ENCODE measurements around the gene GRHL3. TPM values are rescaled to one million over a fixed set of nuclear protein-coding genes. Genes with fewer than 3 reads are reported as not detected.

Gene GRHL3
- total RNA-seq, 1 donor from 2014 or later: 17.1 TPM

DNA sequence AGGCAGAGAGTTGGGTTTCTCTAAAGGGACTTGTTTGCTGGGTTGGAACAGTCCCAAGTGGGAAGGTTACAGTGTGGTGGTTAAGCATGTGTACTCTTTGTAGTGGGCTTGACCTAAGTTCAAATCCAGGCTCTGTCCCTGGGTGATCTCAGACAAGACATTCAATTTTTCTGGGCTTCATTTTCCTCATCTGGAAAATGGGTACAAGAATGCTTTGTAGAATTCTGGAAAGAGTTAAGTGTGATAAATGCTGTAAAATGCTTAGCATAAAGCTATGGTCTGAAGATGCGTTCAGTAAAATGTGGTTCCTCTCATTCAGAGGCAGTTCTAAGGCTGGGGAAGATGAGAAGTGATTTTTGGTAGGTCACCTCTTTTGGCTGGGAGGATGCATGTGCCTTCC is 805 bp downstream of the GRHL3 start:
- H3K36me3 Mint-ChIP-seq: no peaks in the 10 kb centered on the region
- H3K4me1 Mint-ChIP-seq: peaks cover 64% of the 10 kb centered on the region
- TF ChIP-seq, protein P1, sequence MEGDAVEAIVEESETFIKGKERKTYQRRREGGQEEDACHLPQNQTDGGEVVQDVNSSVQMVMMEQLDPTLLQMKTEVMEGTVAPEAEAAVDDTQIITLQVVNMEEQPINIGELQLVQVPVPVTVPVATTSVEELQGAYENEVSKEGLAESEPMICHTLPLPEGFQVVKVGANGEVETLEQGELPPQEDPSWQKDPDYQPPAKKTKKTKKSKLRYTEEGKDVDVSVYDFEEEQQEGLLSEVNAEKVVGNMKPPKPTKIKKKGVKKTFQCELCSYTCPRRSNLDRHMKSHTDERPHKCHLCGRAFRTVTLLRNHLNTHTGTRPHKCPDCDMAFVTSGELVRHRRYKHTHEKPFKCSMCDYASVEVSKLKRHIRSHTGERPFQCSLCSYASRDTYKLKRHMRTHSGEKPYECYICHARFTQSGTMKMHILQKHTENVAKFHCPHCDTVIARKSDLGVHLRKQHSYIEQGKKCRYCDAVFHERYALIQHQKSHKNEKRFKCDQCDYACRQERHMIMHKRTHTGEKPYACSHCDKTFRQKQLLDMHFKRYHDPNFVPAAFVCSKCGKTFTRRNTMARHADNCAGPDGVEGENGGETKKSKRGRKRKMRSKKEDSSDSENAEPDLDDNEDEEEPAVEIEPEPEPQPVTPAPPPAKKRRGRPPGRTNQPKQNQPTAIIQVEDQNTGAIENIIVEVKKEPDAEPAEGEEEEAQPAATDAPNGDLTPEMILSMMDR (IDR thresholded peaks at IDR 0.05; ENCODE audit: unreplicated experiment): no peak
- peaks cover 8% of the 10 kb centered on the region for H3K27me3 Mint-ChIP-seq (ENCODE audit: low read depth)
- peak overlapping the region; percentile 97 for H3K27ac Mint-ChIP-seq
- H3K4me3 Mint-ChIP-seq: peak overlapping the region; percentile 66
- H3K9me3 Mint-ChIP-seq: no peaks in the 10 kb centered on the region
- no peak for DNase-seq (ENCODE audit: low spot score in 2 of 2, unreplicated experiment in 2 of 2)

DNA sequence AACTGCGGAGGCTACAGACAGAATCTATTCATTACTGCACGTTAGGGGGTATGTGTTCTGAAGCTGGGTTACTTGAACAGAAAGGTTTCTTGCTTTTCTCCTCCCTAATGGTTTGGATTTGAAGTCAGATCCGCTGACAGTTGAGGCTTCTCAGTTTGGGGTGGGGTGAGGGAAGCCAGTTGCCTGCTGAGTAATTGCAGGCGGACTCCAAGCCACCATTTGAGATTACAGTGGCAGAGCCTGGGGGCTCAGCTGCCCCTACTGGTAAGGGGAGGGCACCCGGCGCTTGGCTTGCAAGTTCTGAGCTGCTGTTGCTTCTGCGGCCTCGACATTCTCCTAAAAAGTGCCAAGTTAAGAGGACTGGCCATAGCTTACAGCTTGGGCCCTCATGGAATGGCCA is 2.0 kb downstream of the GRHL3 start:
- Mint-ChIP-seq H3K36me3 (no peaks in the 10 kb centered on the region), H3K9me3 (no peaks in the 10 kb centered on the region), H3K4me3 (peak overlapping the region; percentile 66), H3K27me3 (ENCODE audit: low read depth) (peaks cover 14% of the 10 kb centered on the region), H3K4me1 (peaks cover 65% of the 10 kb centered on the region), H3K27ac (peak overlapping the region; percentile 97)
- TF ChIP-seq, protein P1 (IDR thresholded peaks at IDR 0.05; ENCODE audit: unreplicated experiment): no peak
- DNase-seq (ENCODE audit: low spot score in 2 of 2, unreplicated experiment in 2 of 2): no peak

DNA sequence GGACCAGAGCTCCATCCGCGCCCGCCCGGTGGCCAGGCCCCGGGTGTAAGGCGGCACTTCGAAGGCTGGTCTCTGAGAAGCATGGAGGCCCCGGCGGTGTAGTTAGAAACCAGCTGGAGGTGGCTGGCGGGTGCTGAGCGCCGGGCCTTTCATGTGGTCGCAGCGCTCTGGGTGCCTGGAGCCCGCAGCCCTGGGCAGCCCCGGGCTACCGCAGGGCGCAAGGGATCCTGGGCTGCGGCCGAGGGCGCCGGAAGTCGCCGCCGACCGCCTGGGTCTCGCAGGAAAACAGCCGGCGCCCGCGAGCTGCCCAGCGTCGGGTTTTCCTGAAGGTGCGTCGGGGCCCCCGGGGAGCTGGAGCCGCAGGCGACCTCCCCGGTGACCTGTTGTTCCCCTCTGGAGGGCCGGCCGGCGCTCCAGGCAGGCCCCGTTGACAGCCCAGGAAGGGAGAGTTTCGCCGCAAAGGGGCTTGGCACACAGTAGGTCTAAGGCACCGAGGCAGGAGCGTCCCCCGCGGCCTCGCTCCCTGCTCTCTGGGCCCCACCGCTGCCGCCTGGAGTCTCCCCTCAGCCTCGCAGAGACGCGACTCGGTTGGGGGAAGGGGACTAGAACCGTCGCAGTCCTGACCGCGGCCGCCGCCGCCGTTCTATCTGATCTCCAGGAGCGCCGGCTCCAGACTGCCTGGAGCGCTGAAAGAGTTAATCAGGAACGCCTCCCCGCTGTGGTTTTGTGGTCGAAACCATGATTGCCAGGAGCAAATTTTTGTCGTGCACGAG is 2.7 kb downstream of the GRHL3 start:
- peak overlapping the region; percentile 66 for H3K4me3 Mint-ChIP-seq
- TF ChIP-seq, protein P1 (IDR thresholded peaks at IDR 0.05; ENCODE audit: unreplicated experiment): no peak
- peaks cover 65% of the 10 kb centered on the region for H3K4me1 Mint-ChIP-seq
- peak overlapping the region; percentile 97 for H3K27ac Mint-ChIP-seq
- no peaks in the 10 kb centered on the region for H3K9me3 Mint-ChIP-seq
- peaks cover 14% of the 10 kb centered on the region for H3K27me3 Mint-ChIP-seq (ENCODE audit: low read depth)
- H3K36me3 Mint-ChIP-seq: no peaks in the 10 kb centered on the region
- DNase-seq (ENCODE audit: low spot score in 2 of 2, unreplicated experiment in 2 of 2): peak; percentile 59 to 75

GRCh38 chr1:24322470-24323177 is 3.5 kb downstream of the GRHL3 start:
- TF ChIP-seq, protein P1 (IDR thresholded peaks at IDR 0.05; ENCODE audit: unreplicated experiment): no peak
- H3K4me3 Mint-ChIP-seq: peak overlapping the region; percentile 66
- no peaks in the 10 kb centered on the region for H3K9me3 Mint-ChIP-seq
- peak overlapping the region; percentile 96 for H3K27ac Mint-ChIP-seq
- peaks cover 59% of the 10 kb centered on the region for H3K4me1 Mint-ChIP-seq
- no peaks in the 10 kb centered on the region for H3K36me3 Mint-ChIP-seq
- DNase-seq (ENCODE audit: low spot score in 2 of 2, unreplicated experiment in 2 of 2): no peak
- peaks cover 17% of the 10 kb centered on the region for H3K27me3 Mint-ChIP-seq (ENCODE audit: low read depth)

DNA sequence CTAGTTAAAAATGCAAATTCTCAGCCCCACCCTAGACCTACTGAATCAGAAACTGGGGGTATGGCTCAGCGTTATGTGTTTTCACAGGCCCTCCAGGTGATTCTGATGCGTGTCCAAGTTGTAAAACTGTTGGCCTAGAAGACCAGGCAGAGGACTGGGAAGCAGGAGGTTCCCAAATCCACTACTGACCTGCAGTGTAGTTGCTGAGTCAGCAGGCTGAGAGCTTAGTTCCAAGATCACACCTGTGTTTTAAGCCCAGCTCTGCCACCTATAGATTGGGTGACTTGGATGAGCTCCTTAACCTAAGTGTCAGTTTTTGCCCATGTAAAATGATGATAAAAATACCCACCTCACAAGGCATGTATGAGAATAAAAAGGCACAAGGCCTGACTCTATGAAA is 4.1 kb downstream of the GRHL3 start:
- H3K36me3 Mint-ChIP-seq: no peaks in the 10 kb centered on the region
- H3K4me1 Mint-ChIP-seq: peaks cover 56% of the 10 kb centered on the region
- peak overlapping the region; percentile 96 for H3K27ac Mint-ChIP-seq
- no peak overlapping the region for H3K4me3 Mint-ChIP-seq
- DNase-seq (ENCODE audit: low spot score in 2 of 2, unreplicated experiment in 2 of 2): no peak
- TF ChIP-seq, protein P1 (IDR thresholded peaks at IDR 0.05; ENCODE audit: unreplicated experiment): no peak
- no peaks in the 10 kb centered on the region for H3K9me3 Mint-ChIP-seq
- H3K27me3 Mint-ChIP-seq (ENCODE audit: low read depth): peaks cover 19% of the 10 kb centered on the region
